WI38 (cell line): ENCODE data around the gene ZP4.

Experiments used
- H3K4me3 ChIP-seq: 2 replicates; pipeline ENCODE4 v1.5.1; 2011; ENCODE audit warnings: low read depth, mild to moderate bottlenecking, control low read depth, low read length
- TF ChIP-seq, protein P1 (sequence below): IDR thresholded peaks from 2 replicates; pipeline ENCODE4 v1.5.1; 2012; ENCODE audit warnings: low read depth, mild to moderate bottlenecking, control low read depth, low read length

The ZP4 gene, protein sequence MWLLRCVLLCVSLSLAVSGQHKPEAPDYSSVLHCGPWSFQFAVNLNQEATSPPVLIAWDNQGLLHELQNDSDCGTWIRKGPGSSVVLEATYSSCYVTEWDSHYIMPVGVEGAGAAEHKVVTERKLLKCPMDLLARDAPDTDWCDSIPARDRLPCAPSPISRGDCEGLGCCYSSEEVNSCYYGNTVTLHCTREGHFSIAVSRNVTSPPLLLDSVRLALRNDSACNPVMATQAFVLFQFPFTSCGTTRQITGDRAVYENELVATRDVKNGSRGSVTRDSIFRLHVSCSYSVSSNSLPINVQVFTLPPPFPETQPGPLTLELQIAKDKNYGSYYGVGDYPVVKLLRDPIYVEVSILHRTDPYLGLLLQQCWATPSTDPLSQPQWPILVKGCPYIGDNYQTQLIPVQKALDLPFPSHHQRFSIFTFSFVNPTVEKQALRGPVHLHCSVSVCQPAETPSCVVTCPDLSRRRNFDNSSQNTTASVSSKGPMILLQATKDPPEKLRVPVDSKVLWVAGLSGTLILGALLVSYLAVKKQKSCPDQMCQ

DNA sequence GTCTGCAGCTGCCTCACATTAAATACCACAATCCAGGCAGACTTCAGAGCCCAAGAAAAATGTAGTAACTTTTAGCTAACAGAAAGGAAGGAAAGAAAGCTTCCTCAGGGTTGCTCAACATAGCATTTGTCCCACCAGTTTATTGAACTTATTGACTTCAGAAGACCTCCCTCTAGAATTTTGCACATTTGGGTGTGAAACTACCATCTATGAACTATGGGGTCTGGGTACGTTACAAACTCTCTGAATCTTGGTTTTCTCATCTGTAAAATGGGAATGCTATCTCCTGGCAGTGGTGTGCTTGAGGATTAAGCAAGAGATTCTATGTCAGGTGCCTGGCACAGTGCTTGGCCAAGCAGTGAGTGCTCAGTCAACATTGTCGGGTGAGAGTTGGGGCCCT is at the start of gene ZP4:
TSS of gene ZP4 (minus strand) at position 101 of the 400 bp plus-strand sequence. CDS start 287 bp downstream, outside the sequence.
- TF ChIP-seq, protein P1, sequence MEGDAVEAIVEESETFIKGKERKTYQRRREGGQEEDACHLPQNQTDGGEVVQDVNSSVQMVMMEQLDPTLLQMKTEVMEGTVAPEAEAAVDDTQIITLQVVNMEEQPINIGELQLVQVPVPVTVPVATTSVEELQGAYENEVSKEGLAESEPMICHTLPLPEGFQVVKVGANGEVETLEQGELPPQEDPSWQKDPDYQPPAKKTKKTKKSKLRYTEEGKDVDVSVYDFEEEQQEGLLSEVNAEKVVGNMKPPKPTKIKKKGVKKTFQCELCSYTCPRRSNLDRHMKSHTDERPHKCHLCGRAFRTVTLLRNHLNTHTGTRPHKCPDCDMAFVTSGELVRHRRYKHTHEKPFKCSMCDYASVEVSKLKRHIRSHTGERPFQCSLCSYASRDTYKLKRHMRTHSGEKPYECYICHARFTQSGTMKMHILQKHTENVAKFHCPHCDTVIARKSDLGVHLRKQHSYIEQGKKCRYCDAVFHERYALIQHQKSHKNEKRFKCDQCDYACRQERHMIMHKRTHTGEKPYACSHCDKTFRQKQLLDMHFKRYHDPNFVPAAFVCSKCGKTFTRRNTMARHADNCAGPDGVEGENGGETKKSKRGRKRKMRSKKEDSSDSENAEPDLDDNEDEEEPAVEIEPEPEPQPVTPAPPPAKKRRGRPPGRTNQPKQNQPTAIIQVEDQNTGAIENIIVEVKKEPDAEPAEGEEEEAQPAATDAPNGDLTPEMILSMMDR = no peak
- H3K4me3 ChIP-seq = no peak within 1 kb of the TSS

DNA sequence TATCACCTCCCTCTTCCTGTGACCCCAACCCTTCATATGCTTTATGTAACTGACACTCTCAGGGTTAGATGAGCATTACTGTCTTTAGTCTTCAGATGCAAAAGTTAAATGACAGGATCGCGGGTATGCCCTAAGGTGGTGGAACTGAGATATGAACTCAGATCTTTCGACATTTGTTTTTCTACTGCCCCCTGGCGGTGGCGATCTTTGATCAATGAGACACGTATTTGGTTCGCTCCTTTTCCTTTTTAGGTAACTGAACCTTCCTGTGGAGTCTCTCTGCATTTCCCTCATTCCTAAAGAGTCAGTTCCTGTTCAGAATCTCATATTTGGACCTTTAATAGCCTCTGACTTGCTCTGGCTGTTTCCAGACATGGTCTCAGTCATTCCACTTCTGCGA is 47.8 kb upstream of the ZP4 start:
- TF ChIP-seq, protein P1 = no peak
- H3K4me3 ChIP-seq = no peak overlapping the region

DNA sequence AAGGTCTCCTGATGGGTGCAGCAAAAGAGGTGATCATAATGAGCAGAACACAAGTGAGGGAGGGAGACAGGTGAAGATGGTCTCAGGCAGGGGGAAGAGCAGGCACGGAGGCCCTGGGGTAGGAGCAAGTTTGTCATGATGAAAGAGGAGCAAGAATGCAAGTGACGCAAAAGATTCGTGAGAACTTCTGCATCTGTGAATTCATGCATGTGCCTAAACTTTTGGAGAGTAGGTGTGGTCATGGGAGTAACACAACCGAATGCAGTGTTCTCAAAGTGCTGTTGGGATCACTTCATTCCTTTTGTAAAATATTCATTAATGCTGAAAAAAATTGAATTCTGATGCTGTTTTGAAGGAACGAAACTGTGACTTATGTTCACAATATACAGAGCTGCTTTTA is 47.3 kb upstream of the ZP4 start:
- TF ChIP-seq, protein P1 = no peak

DNA sequence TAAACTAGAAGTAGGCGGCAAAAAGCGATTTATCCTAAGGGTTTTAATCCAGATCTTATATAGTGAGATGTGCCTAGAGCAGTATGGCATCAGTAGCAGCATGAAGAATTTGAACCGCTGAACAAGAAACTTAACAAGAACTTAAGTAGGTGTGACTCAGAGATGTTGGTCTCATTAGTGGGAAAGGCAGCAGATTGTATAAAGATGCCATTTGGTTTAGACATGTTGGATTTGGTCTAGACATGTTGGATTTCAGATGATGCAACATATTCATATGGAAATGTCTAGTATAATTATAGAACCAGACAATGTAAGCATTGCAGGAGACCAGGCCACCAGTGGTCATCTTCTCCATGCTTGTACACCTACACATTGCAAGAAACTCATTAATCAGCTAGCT is 42.1 kb upstream of the ZP4 start:
- H3K4me3 ChIP-seq = no peak overlapping the region
- TF ChIP-seq, protein P1 = no peak

More for the DNA sequence above, 47.3 kb upstream of the ZP4 start:
- no peak overlapping the region for H3K4me3 ChIP-seq

DNA sequence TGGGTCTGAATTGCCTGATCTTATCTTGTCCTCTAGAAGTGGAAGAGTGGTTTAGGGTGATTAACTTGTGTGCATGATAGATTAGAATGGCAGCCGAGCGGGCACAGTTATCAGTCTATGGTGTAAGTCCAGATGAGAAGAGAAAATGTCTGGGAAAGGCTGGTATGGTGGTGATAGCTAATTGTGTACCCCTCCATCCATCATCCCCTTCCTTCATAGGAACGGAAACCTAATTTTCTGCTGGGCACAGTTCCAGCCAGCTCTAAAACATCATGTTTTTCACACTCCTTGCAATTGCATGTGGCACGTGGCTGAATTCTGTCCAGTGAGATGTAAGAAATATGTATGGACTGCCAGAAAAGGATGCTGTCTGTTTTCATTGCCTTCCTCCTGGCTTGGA is 40.9 kb upstream of the ZP4 start:
- TF ChIP-seq, protein P1 = no peak

DNA sequence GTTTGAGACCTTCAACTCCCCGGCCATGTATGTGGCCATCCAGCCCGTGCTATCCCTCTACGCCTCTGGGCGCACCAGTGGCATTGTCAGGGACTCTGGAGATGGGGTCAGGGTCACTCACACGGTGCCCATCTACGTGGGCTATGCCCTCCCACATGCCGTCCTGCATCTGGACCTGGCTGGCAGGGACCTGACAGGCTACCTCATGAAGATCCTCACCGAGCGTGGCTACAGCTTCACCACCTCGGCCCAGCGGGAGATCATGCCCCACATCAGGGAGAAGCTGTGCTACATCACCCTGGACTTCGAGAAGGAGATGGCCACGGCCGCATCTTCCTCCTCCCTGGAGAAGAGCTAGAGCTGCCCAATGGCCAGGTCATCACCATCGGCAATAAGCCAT is 36.5 kb upstream of the ZP4 start:
- TF ChIP-seq, protein P1 = no peak

More for the DNA sequence above, 40.9 kb upstream of the ZP4 start:
- no peak overlapping the region for H3K4me3 ChIP-seq

DNA sequence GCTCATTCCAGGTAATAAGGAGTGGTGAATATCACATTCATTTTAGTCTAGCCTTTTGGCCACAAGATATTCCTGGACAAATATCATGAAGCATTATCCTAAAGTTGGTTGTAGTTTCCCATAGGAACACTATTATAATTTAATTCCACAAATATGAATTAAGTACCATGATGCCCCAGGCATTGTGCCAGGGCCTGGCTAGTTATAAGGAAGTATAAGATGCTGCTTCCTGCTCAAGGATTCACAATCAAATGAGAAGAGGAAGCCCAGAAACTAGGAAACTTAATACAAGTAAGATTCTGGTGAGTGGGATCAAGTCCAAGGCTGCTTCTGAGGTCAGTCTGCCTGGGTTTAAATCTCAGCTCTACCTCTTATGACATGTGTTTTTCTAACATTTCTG is 30.6 kb upstream of the ZP4 start:
- no peak overlapping the region for H3K4me3 ChIP-seq
- TF ChIP-seq, protein P1 = no peak

More for the DNA sequence above, 36.5 kb upstream of the ZP4 start:
- H3K4me3 ChIP-seq = no peak overlapping the region
